K562 (cell line): ENCODE measurements around the gene TXLNA. TPM values are rescaled to one million over a fixed set of nuclear protein-coding genes. Genes with fewer than 3 reads are reported as not detected.

Experiments
- ATAC-seq: fragments of 200-7000 bp; cut with Tn5 transposase; 3 replicates; pipeline ENCODE4 v1.9.1; 2020; ENCODE audit warnings: moderate library complexity
- BruUV-seq: library from RNA; stranded (reverse); fragments of 400-500 nt; replicated peaks from 2 replicates; lab custom pipeline; 2021; lab: Mats Ljungman, UMichigan
- CTCF ChIA-PET: fragments of 300-600 bp; formaldehyde crosslinking; extraction: SDS; loops from one replicate; lab custom pipeline; 2021; ENCODE audit warnings: low intra/inter-chr PET ratio; lab: Yijun Ruan, JAX
- POLR2A ChIA-PET: fragments of 300-600, 350-650 bp; sonication (Branson Sonifier 250); formaldehyde crosslinking; extraction: SDS; loops from one replicate; lab custom pipeline; 2021; ENCODE audit warnings: antibody characterized with exemption, inconsistent platforms; lab: Yijun Ruan, JAX
- DNase-seq, 4 experiments: peaks; one replicate each; pipeline versions ENCODE4 v3.0.0 to v3.0.0-alpha.2; 2011 to 2018; ENCODE audit warnings: low spot score in 3 of 4, mixed read lengths in 3 of 4; ENCODE audit errors: extremely low read depth in 1 of 4
- FAIRE-seq: peaks from 2 replicates; lab custom pipeline; 2011; peaks lifted over from hg19 to GRCh38; lab: Jason Lieb, UNC
- H2AFZ ChIP-seq: 2 replicates; pipeline ENCODE4 v1.6.0; 2011; ENCODE audit warnings: low read depth, low read length, control low read depth, inconsistent platforms
- H3K27ac ChIP-seq: fragments of 200-600 bp; 3 replicates; pipeline ENCODE4 v1.8.0; 2011; ENCODE audit warnings: low read depth, mild to moderate bottlenecking, control low read depth, inconsistent platforms, low read length, moderate library complexity, mixed read lengths; ENCODE audit errors: extremely low read depth
- H3K27me3 ChIP-seq, 2 experiments: fragments of 300-600 bp in 1 of 2; 2 replicates in 1 of 2; 3 replicates in 1 of 2; pipeline versions ENCODE4 v1.6.0 to v1.8.0; 2011; ENCODE audit warnings: inconsistent platforms in 2 of 2, low read length in 2 of 2, mild to moderate bottlenecking in 1 of 2, mixed read lengths in 1 of 2, moderate library complexity in 1 of 2; ENCODE audit not compliant: control insufficient read depth in 2 of 2, insufficient read depth in 2 of 2
- H3K36me3 ChIP-seq: fragments of 300-600 bp; 3 replicates; pipeline ENCODE4 v1.8.0; 2011; ENCODE audit warnings: mild to moderate bottlenecking, low read length, inconsistent platforms; ENCODE audit not compliant: control insufficient read depth, insufficient read depth
- H3K4me1 ChIP-seq, 2 experiments: fragments of 200-600 bp in 1 of 2; replicated peaks in 1 of 2; 2 replicates in 1 of 2; 3 replicates in 1 of 2; pipeline versions ENCODE4 v1.5.1 to v1.8.0; 2011; ENCODE audit warnings: inconsistent platforms in 2 of 2, low read length in 2 of 2, mild to moderate bottlenecking in 1 of 2, mixed read lengths in 1 of 2, moderate library complexity in 1 of 2; ENCODE audit not compliant: control insufficient read depth in 2 of 2, insufficient read depth in 2 of 2
- H3K4me2 ChIP-seq: 2 replicates; pipeline ENCODE4 v1.6.1; 2011; ENCODE audit warnings: low read length, control low read depth, inconsistent platforms, mixed read lengths; ENCODE audit not compliant: insufficient read depth
- H3K4me3 ChIP-seq: fragments of 200-600 bp; sonication (generic), shearing (Covaris generic); 2 replicates; pipeline ENCODE4 v1.5.1; 2016; ENCODE audit warnings: control low read depth, inconsistent platforms
- H3K79me2 ChIP-seq: fragments of 200-600 bp; 3 replicates; pipeline ENCODE4 v1.8.0; 2011; ENCODE audit warnings: low read length, inconsistent platforms; ENCODE audit not compliant: control insufficient read depth, insufficient read depth
- H3K9ac ChIP-seq, 2 experiments: 2 replicates each; pipeline versions ENCODE4 v1.6.0 to v1.6.1; 2011; ENCODE audit warnings: low read depth in 2 of 2, low read length in 2 of 2, control low read depth in 1 of 2, inconsistent platforms in 1 of 2, mild to moderate bottlenecking in 1 of 2, mixed read lengths in 1 of 2; ENCODE audit not compliant: insufficient read depth in 1 of 2
- H3K9me1 ChIP-seq: one replicate; pipeline ENCODE4 v1.6.0; 2011; ENCODE audit warnings: inconsistent platforms, mild to moderate bottlenecking, low read length, moderate library complexity; ENCODE audit not compliant: control insufficient read depth, insufficient read depth
- H3K9me3 ChIP-seq: replicated peaks from 2 replicates; pipeline ENCODE4 v1.5.1; 2011; ENCODE audit warnings: low read depth, low read length, inconsistent platforms; ENCODE audit not compliant: control insufficient read depth, insufficient read depth
- H4K20me1 ChIP-seq: replicated peaks from 2 replicates; pipeline ENCODE4 v1.6.1; 2011; ENCODE audit warnings: low read length, inconsistent platforms, mixed read lengths; ENCODE audit not compliant: control insufficient read depth, insufficient read depth
- JUND ChIP-seq, 2 experiments: IDR thresholded peaks; 2 replicates in 1 of 2; 3 replicates in 1 of 2; pipeline ENCODE4 v1.6.1; 2011; ENCODE audit warnings: borderline replicate concordance in 2 of 2, low read depth in 2 of 2, low read length in 2 of 2, improper control_type of control experiment in 1 of 2, missing biosample characterization in 1 of 2, missing genetic modification characterization in 1 of 2, missing genetic modification reagents in 1 of 2
- MAZ ChIP-seq, 2 experiments: fragments of 450-650 bp in 1 of 2; sonication (generic) in 1 of 2; formaldehyde crosslinking; IDR thresholded peaks in 1 of 2; conservative IDR thresholded peaks in 1 of 2; 2 replicates each; pipeline versions ENCODE4 v1.4.0 to v1.5.0; 2020; ENCODE audit warnings: mild to moderate bottlenecking in 1 of 2, missing genetic modification reagents in 1 of 2
- MYNN ChIP-seq, 2 experiments: sonication (generic); formaldehyde crosslinking in 1 of 2; IDR thresholded peaks; 2 replicates each; pipeline versions ENCODE4 v1.5.0 to v1.6.1; 2016 to 2020; ENCODE audit warnings: antibody characterized with exemption in 1 of 2, missing genetic modification reagents in 1 of 2
- NCOA1 ChIP-seq: fragments of 450-650 bp; IDR thresholded peaks from 2 replicates; pipeline ENCODE4 v1.6.1; 2016; ENCODE audit warnings: low read depth
- NUFIP1 ChIP-seq: fragments of 450-650 bp; IDR thresholded peaks from 2 replicates; pipeline ENCODE4 v1.6.1; 2018; ENCODE audit not compliant: partially characterized antibody
- POLR2G ChIP-seq: fragments of 200-400 bp; formaldehyde crosslinking; IDR thresholded peaks from 2 replicates; pipeline ENCODE4 v1.6.1; 2017; ENCODE audit warnings: low read depth, mild to moderate bottlenecking, antibody characterized with exemption, low read length, moderate library complexity
- POLR2H ChIP-seq: IDR thresholded peaks from 2 replicates; pipeline ENCODE4 v1.6.1; 2016; ENCODE audit warnings: missing genetic modification characterization, low read depth, mild to moderate bottlenecking, control low read depth, missing compliant biosample characterization, moderate library complexity
- RBFOX2 ChIP-seq: fragments of 200-400 bp; formaldehyde crosslinking; IDR thresholded peaks from 2 replicates; pipeline ENCODE4 v1.6.1; 2017; ENCODE audit warnings: low read depth, mild to moderate bottlenecking, low read length, moderate library complexity
- RBM39 ChIP-seq: fragments of 200-400 bp; formaldehyde crosslinking; optimal IDR thresholded peaks from 2 replicates; pipeline ENCODE3; 2018; ENCODE audit warnings: low read depth, low read length
- ZBTB9 ChIP-seq: fragments of 450-650 bp; formaldehyde crosslinking; IDR thresholded peaks from 2 replicates; pipeline ENCODE4 v1.4.0; 2020; ENCODE audit warnings: mild to moderate bottlenecking, moderate library complexity
- ZNF77 ChIP-seq: fragments of 250-450 bp; sonication (Bioruptor Pico); IDR thresholded peaks from 2 replicates; pipeline ENCODE4 v1.5.0; 2020
- whole genome bisulfite sequencing: fragments of 100-300 bp; shearing (Covaris generic); methylation state at CpG from one replicate; pipeline ENCODE4 v1.1.6; 2016; ENCODE audit warnings: low coverage, mixed read lengths; ENCODE audit not compliant: insufficient coverage; ENCODE audit errors: missing lambda C conversion rate; 5-methylcytosine and 5-hydroxymethylcytosine counted together
- in situ Hi-C: fragments of 300-500 bp; cut with MboI; formaldehyde crosslinking; loops from 4 replicates; pipeline ENCODE4 v1.15.0; 2018; ENCODE audit warnings: inconsistent platforms, mixed read lengths
- intact Hi-C: fragments of 100-400 bp; cut with micrococcal nuclease; formaldehyde crosslinking; loops from 2 replicates; pipeline ENCODE4 v1.14.2; 2022
- polyA plus RNA-seq, 8 experiments: library from polyadenylated mRNA; depleted of rRNA in 4 of 8; stranded (reverse) in 5 of 8; unstranded in 3 of 8; fragments of >200 nt; fragmentation: Nextera tagmentation in 2 of 8; fragmentation: Illumina TruSeq in 1 of 8; extraction: Ambion mirVana in 2 of 8; extraction: Trizol in 1 of 8; gene quantifications; 2 replicates each; pipeline versions ENCODE4 v1.2.1 to v1.2.3, GENCODE V29; 2011 to 2014; ENCODE audit warnings: inconsistent platforms in 1 of 8, missing spikeins in 1 of 8
- total RNA-seq, 7 experiments: library from RNA; depleted of rRNA in 6 of 7; stranded (reverse); fragments of >200 nt in 6 of 7; fragmentation: Illumina TruSeq in 2 of 7; extraction: Trizol in 2 of 7; gene quantifications; 2 replicates each; pipeline versions ENCODE4 v1.2.1 to v1.2.3, GENCODE V29; 2011 to 2021; ENCODE audit warnings: low replicate concordance in 1 of 7

TXLNA gene
- total and polyA plus RNA-seq, 9 of the 15 experiments (the other 6 are each of a cell fraction or from before 2014, with no cell fraction given), result 9.2 to 54.5 (median 39.3) TPM

- Histone ChIP-seq H3K4me2 (no peak overlapping the region), H3K4me3 (no peak overlapping the region), H4K20me1 (no peaks in the 10 kb centered on the region; the same call in none of the 2 replicates), H3K9ac (peak overlapping the region in 1 of 2 experiments; percentile 77; a peak in 1 of 4 replicates), H3K27ac (no peak overlapping the region; the same call in 2 of the 3 replicates), H3K27me3 (no peaks in the 10 kb centered on the region), H3K9me1 (peaks cover 3% of the 10 kb centered on the region), H3K9me3 (no peaks in the 10 kb centered on the region)
- DNase-seq, result no peak
- POLR2A ChIA-PET, result interaction anchor here (0.7 to 10.8 kb wide), 11 partner anchors 11 to 138 kb away, joined by 3 to 201 read pairs (median 4); partner anchors contain the start of genes DCDC2B, IQCC, KPNA6 and MARCKSL1
- CTCF ChIA-PET, result no interaction called here
- in situ Hi-C loops, result no loop called here
- WGBS, result 60% methylated on average over 6 of the region's 6 CpGs
- TF ChIP-seq POLR2H (tag) (no peak), MYNN (IDR thresholded peaks at IDR 0.05) (no peak), MYNN (CRISPR knock-in tag; IDR thresholded peaks at IDR 0.05) (no peak), NUFIP1 (no peak), RBM39 (no peak), ZBTB9 (CRISPR knock-in tag) (no peak), JUND (IDR thresholded peaks at IDR 0.05; ENCODE audit: borderline replicate concordance, low read depth, low read length) (no peak), JUND (tag; IDR thresholded peaks at IDR 0.05; ENCODE audit: borderline replicate concordance, low read depth, low read length) (no peak), ZNF77 (CRISPR knock-in tag) (no peak), POLR2G (peak; percentile 75), MAZ (CRISPR knock-in tag; conservative IDR thresholded peaks at IDR 0.05 in 1 of 2, IDR thresholded peaks at IDR 0.05 in 1 of 2) (no peak), NCOA1 (no peak), RBFOX2 (peak; percentile 59)
- TF ChIP-seq, all 486 proteins: peak for 2
- FAIRE-seq (no peak), ATAC-seq (no peak)
- Histone ChIP-seq H3K4me1 (peaks cover 16 to 39% of the 10 kb centered on the region in 2 experiments), H2AFZ (no peak overlapping the region), H3K79me2 (peaks cover 13% of the 10 kb centered on the region; the same call in 2 of the 3 replicates), H3K36me3 (peaks cover 57% of the 10 kb centered on the region)
- intact Hi-C loops, result no loop called here
- BruUV-seq, result no TSS peak
These were observed 18.4 kb downstream of the TXLNA start for GRCh38 chr1:32197837-32198236.
